Measurements from ENCODE around the gene PNPLA7. TPM values are rescaled to one million over a fixed set of nuclear protein-coding genes. Genes with fewer than 3 reads are reported as not detected.
"Not testable (repeated sequence)": the region's sequence is repeated elsewhere in the genome, so short reads cannot be mapped to it uniquely, and the experiment has no call there.

PNPLA7 gene
- total RNA-seq, 4 donors from 2014 or later: 4.5 to 10.5 (median 9.4) TPM

DNA sequence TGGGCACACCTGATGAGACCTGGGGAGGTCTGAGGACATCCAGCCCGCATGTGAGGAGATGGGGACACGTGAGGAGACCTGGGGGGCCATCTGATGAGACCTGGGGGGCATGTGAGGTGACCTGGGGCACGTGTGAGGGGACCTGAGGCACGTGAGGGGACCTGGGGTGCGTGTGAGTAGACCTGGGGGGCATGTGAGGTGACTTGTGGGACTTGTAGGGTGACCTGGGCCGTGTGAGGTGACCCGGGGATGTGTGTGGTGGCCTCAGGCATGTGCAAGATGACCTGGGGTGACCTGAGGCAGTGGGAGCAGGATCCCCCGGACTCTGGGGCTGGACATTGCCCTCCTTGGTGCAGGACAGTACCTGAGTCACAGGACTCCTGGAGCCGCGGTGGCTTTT is 30.6 kb downstream of the PNPLA7 start:
- no peak for ATAC-seq
- in situ Hi-C loops (cut with MboI; ENCODE audit: low sequenced_read_pairs in 4 of 4): no loop called here

DNA sequence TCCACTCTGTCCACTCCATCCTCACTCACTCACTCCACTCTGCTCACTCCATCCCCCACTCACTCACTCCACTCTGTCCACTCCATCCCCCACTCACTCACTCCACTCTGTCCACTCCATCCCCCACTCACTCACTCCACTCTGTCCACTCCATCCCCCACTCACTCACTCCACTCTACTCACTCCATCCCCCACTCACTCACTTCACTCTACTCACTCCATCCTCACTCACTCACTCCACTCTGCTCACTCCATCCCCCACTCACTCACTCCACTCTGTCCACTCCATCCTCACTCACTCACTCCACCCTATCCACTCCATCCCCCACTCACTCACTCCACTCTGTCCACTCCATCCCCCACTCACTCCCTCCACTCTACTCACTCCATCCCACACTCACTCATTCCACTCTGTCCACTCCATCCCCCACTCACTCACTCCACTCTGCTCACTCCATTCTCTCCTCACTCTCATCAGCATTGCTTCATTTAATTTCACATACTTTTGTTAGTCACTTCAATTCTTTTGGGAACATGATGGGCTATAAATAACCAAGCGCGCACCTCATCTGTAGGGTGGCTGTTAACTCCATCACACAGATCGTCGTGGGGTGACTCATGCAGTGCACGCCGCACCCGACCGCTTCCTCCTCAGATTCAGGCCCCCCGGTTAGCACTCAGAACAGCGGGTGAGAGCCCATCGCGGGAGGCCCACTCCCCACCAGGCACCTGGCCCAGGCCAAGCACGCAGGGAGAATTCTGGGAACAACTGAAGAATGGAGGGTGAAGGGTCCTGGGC is 31.3 kb downstream of the PNPLA7 start:
- H3K27me3 ChIP-seq; ATAC-seq; DNase-seq; H3K36me3 ChIP-seq; H3K27ac ChIP-seq; H3K4me3 ChIP-seq; intact Hi-C loops (cut with DNase I; ENCODE audit: low total_unique reads); H3K9me3 ChIP-seq; H3K4me1 ChIP-seq; in situ Hi-C loops (cut with MboI; ENCODE audit: low sequenced_read_pairs in 4 of 4): not testable (repeated sequence)

More for the DNA sequence above, 30.6 kb downstream of the PNPLA7 start:
- Histone ChIP-seq H3K27me3 (no peaks in the 10 kb centered on the region), H3K36me3 (peaks cover 0 to 5% of the 10 kb centered on the region in 2 donors), H3K9me3 (no peaks in the 10 kb centered on the region), H3K27ac (no peak overlapping the region), H3K4me1 (peaks cover 0 to 3% of the 10 kb centered on the region in 2 donors), H3K4me3 (no peak overlapping the region)
- TF ChIP-seq, protein P1, sequence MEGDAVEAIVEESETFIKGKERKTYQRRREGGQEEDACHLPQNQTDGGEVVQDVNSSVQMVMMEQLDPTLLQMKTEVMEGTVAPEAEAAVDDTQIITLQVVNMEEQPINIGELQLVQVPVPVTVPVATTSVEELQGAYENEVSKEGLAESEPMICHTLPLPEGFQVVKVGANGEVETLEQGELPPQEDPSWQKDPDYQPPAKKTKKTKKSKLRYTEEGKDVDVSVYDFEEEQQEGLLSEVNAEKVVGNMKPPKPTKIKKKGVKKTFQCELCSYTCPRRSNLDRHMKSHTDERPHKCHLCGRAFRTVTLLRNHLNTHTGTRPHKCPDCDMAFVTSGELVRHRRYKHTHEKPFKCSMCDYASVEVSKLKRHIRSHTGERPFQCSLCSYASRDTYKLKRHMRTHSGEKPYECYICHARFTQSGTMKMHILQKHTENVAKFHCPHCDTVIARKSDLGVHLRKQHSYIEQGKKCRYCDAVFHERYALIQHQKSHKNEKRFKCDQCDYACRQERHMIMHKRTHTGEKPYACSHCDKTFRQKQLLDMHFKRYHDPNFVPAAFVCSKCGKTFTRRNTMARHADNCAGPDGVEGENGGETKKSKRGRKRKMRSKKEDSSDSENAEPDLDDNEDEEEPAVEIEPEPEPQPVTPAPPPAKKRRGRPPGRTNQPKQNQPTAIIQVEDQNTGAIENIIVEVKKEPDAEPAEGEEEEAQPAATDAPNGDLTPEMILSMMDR (IDR thresholded peaks at IDR 0.05 in 4 of 5, conservative IDR thresholded peaks at IDR 0.05 in 1 of 5): no peak
- TF ChIP-seq POLR2A (IDR thresholded peaks at IDR 0.05): no peak
- no peak for DNase-seq
- intact Hi-C loops (cut with DNase I; ENCODE audit: low total_unique reads): no loop called here

DNA sequence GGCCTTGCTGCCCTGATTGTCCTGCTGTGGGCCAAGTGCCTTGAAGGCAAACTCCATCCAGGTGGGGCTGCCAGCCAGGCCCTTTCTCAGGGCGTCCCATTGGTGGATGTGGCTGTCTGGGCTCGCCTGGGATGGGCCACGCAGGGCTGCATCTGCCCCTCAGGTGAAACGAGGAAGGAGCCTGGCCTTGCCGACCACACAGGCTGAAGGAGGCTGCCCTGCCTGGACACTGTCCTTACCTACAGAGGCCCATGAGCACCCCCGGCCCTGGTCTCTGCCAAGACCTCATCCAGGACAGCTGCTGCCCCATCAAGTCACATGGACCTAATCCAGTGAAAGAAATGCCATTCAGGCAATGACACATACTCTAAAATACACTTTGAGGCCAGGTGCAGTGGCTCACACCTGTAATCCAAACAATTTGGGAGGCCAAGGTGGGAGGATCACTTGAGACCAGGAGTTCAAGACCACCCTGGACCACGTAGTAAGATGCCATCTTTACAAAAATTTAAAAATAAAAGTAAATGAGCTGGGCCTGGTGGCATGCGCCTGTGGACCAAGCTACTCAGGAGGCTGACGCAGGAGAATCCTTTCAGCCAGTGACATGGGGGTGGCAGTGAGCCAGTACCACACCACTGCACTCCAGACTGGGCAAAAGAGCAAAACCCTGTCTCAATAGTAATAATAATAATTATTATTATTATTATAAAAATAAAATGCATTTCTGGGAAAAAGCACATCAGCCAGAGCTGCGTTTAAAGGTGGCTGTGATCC is 33.9 kb downstream of the PNPLA7 start:
- TF ChIP-seq POLR2A (IDR thresholded peaks at IDR 0.05): no peak
- TF ChIP-seq, protein P1 (IDR thresholded peaks at IDR 0.05 in 4 of 5, conservative IDR thresholded peaks at IDR 0.05 in 1 of 5): no peak
- ATAC-seq (no peak), DNase-seq (no peak)
- no peaks in the 10 kb centered on the region for H3K27me3 ChIP-seq
- no peaks in the 10 kb centered on the region for H3K4me1 ChIP-seq
- H3K9me3 ChIP-seq: no peaks in the 10 kb centered on the region
- in situ Hi-C loops (cut with MboI; ENCODE audit: low sequenced_read_pairs in 4 of 4) (no loop called here), intact Hi-C loops (cut with DNase I; ENCODE audit: low total_unique reads) (no loop called here)
- peaks cover 0 to 13% of the 10 kb centered on the region in 2 donors for H3K36me3 ChIP-seq
- no peak overlapping the region for H3K27ac ChIP-seq
- no peak overlapping the region for H3K4me3 ChIP-seq

DNA sequence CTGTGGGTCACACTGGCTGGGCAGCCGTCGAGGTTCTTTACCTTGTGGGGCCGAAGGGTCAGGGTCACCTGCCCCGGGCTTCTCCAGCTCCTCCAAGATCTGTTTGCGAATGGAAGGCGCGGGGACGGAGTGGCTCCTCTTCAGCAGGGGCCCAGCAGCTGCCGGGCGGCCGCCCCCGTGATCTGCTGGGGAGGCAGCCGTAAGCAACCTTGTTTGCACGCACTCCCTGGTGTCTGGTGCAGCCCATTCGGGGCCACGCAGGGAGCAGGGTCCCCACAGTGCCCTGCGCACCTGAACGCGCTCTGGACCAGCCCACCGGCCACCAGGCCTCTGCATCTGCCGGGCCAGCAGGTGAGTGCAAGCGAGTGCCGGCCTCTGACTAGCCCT is 34.9 kb downstream of the PNPLA7 start:
- Histone ChIP-seq H3K27ac (no peak overlapping the region), H3K4me3 (no peak overlapping the region), H3K36me3 (peaks cover 0 to 13% of the 10 kb centered on the region in 2 donors), H3K9me3 (no peaks in the 10 kb centered on the region), H3K27me3 (no peaks in the 10 kb centered on the region), H3K4me1 (no peaks in the 10 kb centered on the region)
- in situ Hi-C loops (cut with MboI; ENCODE audit: low sequenced_read_pairs in 4 of 4): no loop called here
- intact Hi-C loops (cut with DNase I; ENCODE audit: low total_unique reads): no loop called here
- TF ChIP-seq, protein P1 (IDR thresholded peaks at IDR 0.05 in 4 of 5, conservative IDR thresholded peaks at IDR 0.05 in 1 of 5): no peak
- no peak for TF ChIP-seq POLR2A (IDR thresholded peaks at IDR 0.05)
- ATAC-seq (no peak), DNase-seq (no peak)

DNA sequence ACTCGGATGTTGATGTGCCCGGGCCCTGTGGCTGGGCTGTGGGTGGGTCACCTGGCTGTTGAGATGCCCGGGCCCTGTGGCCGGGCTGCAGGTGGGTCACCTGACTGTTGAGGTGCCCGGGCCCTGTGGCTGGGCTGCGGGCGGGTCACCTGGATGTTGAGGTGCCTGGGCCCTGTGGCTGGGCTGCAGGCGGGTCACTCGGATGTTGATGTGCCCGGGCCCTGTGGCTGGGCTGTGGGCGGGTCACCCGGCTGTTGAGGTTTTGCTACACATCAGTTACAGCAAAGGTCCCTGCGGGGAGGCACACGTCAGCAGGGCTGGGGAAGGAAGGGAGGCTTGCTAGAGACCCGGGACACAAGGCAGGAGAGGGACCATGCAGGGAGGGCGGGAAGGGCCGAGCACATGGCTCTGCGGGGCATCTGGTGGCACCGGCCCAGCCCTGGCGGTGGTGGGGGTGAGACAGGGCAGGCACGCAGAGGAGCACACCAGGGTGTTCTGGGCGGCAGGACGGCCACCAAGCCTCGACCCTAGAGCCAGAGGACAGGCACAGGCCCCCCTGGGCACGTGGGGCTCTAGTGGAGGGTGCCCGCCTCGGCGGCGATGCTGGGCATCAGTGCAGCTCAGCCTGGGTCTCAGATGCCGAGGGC is 35.4 kb downstream of the PNPLA7 start:
- Histone ChIP-seq H3K27ac (no peak overlapping the region), H3K36me3 (peaks cover 0 to 13% of the 10 kb centered on the region in 2 donors), H3K4me1 (no peaks in the 10 kb centered on the region), H3K4me3 (no peak overlapping the region), H3K9me3 (no peaks in the 10 kb centered on the region), H3K27me3 (no peaks in the 10 kb centered on the region)
- DNase-seq (no peak), ATAC-seq (no peak)
- in situ Hi-C loops (cut with MboI; ENCODE audit: low sequenced_read_pairs in 4 of 4): no loop called here
- intact Hi-C loops (cut with DNase I; ENCODE audit: low total_unique reads): no loop called here
- TF ChIP-seq, protein P1 (IDR thresholded peaks at IDR 0.05 in 4 of 5, conservative IDR thresholded peaks at IDR 0.05 in 1 of 5): no peak
- TF ChIP-seq POLR2A (IDR thresholded peaks at IDR 0.05): no peak

DNA sequence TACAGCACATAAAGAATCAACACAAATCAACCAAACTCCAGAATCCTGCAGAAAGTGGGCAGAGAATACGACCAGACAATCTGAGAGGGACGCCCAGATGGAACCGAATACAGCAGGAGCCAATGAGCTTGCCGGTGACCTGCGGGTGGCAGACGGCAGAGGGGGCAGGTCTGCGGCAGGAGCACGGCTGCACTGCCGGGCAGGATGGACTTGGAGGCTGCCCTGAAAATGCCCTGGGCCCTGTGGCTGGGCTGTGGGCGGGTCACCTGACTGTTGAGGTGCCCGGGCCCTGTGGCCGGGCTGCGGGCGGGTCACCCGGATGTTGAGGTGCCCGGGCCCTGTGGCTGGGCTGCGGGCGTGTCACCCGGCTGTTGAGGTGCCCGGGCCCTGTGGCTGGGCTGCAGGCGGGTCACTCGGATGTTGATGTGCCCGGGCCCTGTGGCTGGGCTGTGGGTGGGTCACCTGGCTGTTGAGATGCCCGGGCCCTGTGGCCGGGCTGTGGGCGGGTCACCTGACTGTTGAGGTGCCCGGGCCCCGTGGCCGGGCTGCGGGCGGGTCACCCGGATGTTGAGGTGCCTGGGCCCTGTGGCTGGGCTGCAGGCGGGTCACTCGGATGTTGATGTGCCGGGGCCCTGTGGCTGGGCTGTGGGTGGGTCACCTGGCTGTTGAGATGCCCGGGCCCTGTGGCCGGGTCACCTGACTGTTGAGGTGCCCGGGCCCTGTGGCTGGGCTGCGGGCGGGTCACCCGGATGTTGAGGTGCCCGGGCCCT is 36.2 kb downstream of the PNPLA7 start:
- ATAC-seq; H3K27ac ChIP-seq; intact Hi-C loops (cut with DNase I; ENCODE audit: low total_unique reads); H3K4me1 ChIP-seq; H3K36me3 ChIP-seq; in situ Hi-C loops (cut with MboI; ENCODE audit: low sequenced_read_pairs in 4 of 4); DNase-seq; H3K4me3 ChIP-seq; H3K9me3 ChIP-seq; H3K27me3 ChIP-seq: not testable (repeated sequence)

DNA sequence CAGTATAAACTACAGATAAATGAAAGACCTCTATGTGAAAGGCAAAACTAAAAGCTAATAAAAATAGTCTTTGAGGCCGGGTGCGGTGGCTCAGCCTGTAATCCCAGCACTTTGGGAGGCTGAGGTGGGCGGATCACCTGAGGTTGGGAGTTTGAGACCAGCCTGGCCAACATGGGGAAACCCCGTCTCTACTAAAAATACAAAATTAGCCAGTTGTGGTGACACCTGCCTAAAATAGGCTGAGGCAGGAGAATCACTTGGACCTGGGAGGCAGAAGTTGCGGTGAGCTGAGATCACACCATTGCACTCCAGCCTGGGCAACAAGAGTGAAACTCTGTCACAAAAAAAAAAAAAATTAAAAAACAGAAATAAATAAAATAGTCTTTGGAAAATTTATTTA is 37.1 kb downstream of the PNPLA7 start:
- H3K9me3 ChIP-seq; H3K36me3 ChIP-seq; in situ Hi-C loops (cut with MboI; ENCODE audit: low sequenced_read_pairs in 4 of 4); H3K27ac ChIP-seq; ATAC-seq; intact Hi-C loops (cut with DNase I; ENCODE audit: low total_unique reads); H3K4me3 ChIP-seq; H3K27me3 ChIP-seq; H3K4me1 ChIP-seq; DNase-seq: not testable (repeated sequence)

All from gastrocnemius medialis (tissue), 4 donors.